Neuronal stem cell (in vitro differentiated cells): Measurements from ENCODE around the gene RNF6.

Experiments used
- DNase-seq: peaks from one replicate; pipeline ENCODE4 v3.0.0-alpha.2; 2013; ENCODE audit warnings: low spot score
- H2AFZ ChIP-seq: one replicate; pipeline ENCODE4 v1.6.1; 2013; ENCODE audit warnings: mild to moderate bottlenecking, low read length, inconsistent platforms
- H2AK5ac ChIP-seq: 2 replicates; pipeline ENCODE4 v1.6.1; 2013; ENCODE audit warnings: low read depth, mild to moderate bottlenecking, inconsistent platforms, low read length, moderate library complexity, mixed read lengths
- H2BK120ac ChIP-seq: 2 replicates; pipeline ENCODE4 v1.6.1; 2013; ENCODE audit warnings: low read depth, mild to moderate bottlenecking, inconsistent platforms, low read length, moderate library complexity, mixed read lengths
- H2BK12ac ChIP-seq: one replicate; pipeline ENCODE4 v1.6.1; 2013; ENCODE audit warnings: low read length, inconsistent platforms
- H2BK15ac ChIP-seq: 2 replicates; pipeline ENCODE4 v1.6.1; 2013; ENCODE audit warnings: mild to moderate bottlenecking, low read length, inconsistent platforms, mixed read lengths
- H2BK5ac ChIP-seq: one replicate; pipeline ENCODE4 v1.6.1; 2013; ENCODE audit warnings: inconsistent platforms, mild to moderate bottlenecking, low read length, moderate library complexity
- H3K14ac ChIP-seq: one replicate; pipeline ENCODE4 v1.6.1; 2013; ENCODE audit warnings: low read length, inconsistent platforms
- H3K18ac ChIP-seq: 2 replicates; pipeline ENCODE4 v1.6.1; 2013; ENCODE audit warnings: low read length, inconsistent platforms
- H3K23ac ChIP-seq: 2 replicates; pipeline ENCODE4 v1.6.1; 2013; ENCODE audit warnings: low read depth, mild to moderate bottlenecking, mixed read lengths, low read length, inconsistent platforms; ENCODE audit not compliant: poor library complexity
- H3K27ac ChIP-seq: replicated peaks from 3 replicates; pipeline ENCODE4 v1.5.1; 2013; ENCODE audit warnings: low read length, inconsistent platforms
- H3K27me3 ChIP-seq, 3 experiments: 2 replicates each; pipeline ENCODE4 v1.6.1; 2013; ENCODE audit warnings: low read length in 3 of 3, mild to moderate bottlenecking in 2 of 3, inconsistent platforms in 1 of 3, low read depth in 1 of 3, mixed read lengths in 1 of 3, moderate library complexity in 1 of 3; ENCODE audit not compliant: control insufficient read depth in 3 of 3, insufficient read depth in 3 of 3
- H3K36me3 ChIP-seq, 2 donors: replicated peaks in 1 of 2; 2 replicates each; pipeline ENCODE4 v1.6.1; 2013; ENCODE audit warnings: low read length in 2 of 2; ENCODE audit not compliant: control insufficient read depth in 2 of 2, insufficient read depth in 2 of 2
- H3K4ac ChIP-seq: 2 replicates; pipeline ENCODE4 v1.6.1; 2013; ENCODE audit warnings: inconsistent platforms, mild to moderate bottlenecking, low read length, moderate library complexity
- H3K4me1 ChIP-seq, 2 donors: 1 replicate in 1 of 2; 2 replicates in 1 of 2; pipeline ENCODE4 v1.6.1; 2013; ENCODE audit warnings: low read length in 2 of 2, low read depth in 1 of 2; ENCODE audit not compliant: control insufficient read depth in 2 of 2, insufficient read depth in 1 of 2
- H3K4me2 ChIP-seq: one replicate; pipeline ENCODE4 v1.6.1; 2013; ENCODE audit warnings: mild to moderate bottlenecking, low read length, inconsistent platforms; ENCODE audit not compliant: insufficient read depth, poor library complexity, severe bottlenecking
- H3K4me3 ChIP-seq, 2 donors: 2 replicates each; pipeline ENCODE4 v1.5.1; 2013; ENCODE audit warnings: low read length in 2 of 2, mild to moderate bottlenecking in 2 of 2, inconsistent platforms in 1 of 2, moderate library complexity in 1 of 2
- H3K79me1 ChIP-seq: one replicate; pipeline ENCODE4 v1.6.1; 2013; ENCODE audit warnings: low read depth, mild to moderate bottlenecking, inconsistent platforms, low read length, moderate library complexity
- H3K9ac ChIP-seq: one replicate; pipeline ENCODE4 v1.6.1; 2013; ENCODE audit warnings: mild to moderate bottlenecking, low read depth, low read length, inconsistent platforms; ENCODE audit not compliant: poor library complexity
- H3K9me3 ChIP-seq, 2 donors: replicated peaks in 1 of 2; 2 replicates each; pipeline versions ENCODE3 to v1.6.1; 2013; ENCODE audit warnings: low read length in 2 of 2, mild to moderate bottlenecking in 2 of 2, inconsistent platforms in 1 of 2, low read depth in 1 of 2, mixed read lengths in 1 of 2, moderate library complexity in 1 of 2; ENCODE audit not compliant: control insufficient read depth in 2 of 2, insufficient read depth in 1 of 2
- H4K8ac ChIP-seq: one replicate; pipeline ENCODE4 v1.6.1; 2013; ENCODE audit warnings: low read depth, mild to moderate bottlenecking, inconsistent platforms, low read length, moderate library complexity
- H4K91ac ChIP-seq: one replicate; pipeline ENCODE4 v1.6.1; 2013; ENCODE audit warnings: low read length, low read depth, mild to moderate bottlenecking, inconsistent platforms; ENCODE audit not compliant: poor library complexity
- WGBS, 2 donors: extraction: QIAGEN DNeasy Blood & Tissue Kit; methylation state at CpG; one replicate each; pipeline ENCODE4 v1.1.7; 2013; ENCODE audit warnings: missing lambda C conversion rate in 2 of 2, mixed read lengths in 1 of 2; ENCODE audit not compliant: insufficient read length in 2 of 2, insufficient replicate concordance in 1 of 2; ENCODE audit errors: extremely low coverage in 2 of 2; 5-methylcytosine and 5-hydroxymethylcytosine counted together

RNF6 gene

DNA sequence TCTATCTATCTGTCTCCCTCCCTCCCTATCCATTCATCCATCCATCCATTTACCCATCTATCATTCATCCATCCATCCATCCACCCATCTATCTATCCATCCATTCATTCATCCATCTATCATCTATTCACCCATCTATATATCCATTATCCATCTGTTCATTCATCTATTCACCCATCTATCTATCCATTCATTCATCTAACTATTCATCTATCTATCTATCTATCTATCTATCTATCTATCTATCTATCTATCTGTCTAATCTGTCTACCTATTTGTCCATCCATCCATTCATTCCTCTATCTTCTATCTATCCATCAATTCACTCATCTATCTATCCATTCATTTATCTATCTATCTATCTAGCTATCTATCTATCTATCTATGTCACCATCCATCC is 27.4 kb upstream of the RNF6 start:
- Histone ChIP-seq H3K4me1 (no peaks in the 10 kb centered on the region), H3K4me3 (no peak overlapping the region), H3K9ac (no peak overlapping the region), H2BK120ac (no peak overlapping the region), H3K14ac (no peak overlapping the region), H2AFZ (no peak overlapping the region), H3K23ac (no peak overlapping the region), H3K27ac (no peak overlapping the region), H3K18ac (no peak overlapping the region), H2AK5ac (no peak overlapping the region), H3K9me3 (no peaks in the 10 kb centered on the region), H3K79me1 (no peaks in the 10 kb centered on the region), H4K91ac (no peak overlapping the region), H3K4me2 (no peak overlapping the region), H3K4ac (no peak overlapping the region), H2BK15ac (no peak overlapping the region), H3K27me3 (peaks cover 0 to 44% (median 0%) of the 10 kb centered on the region in 3 experiments), H3K36me3 (no peaks in the 10 kb centered on the region), H4K8ac (no peak overlapping the region), H2BK5ac (no peak overlapping the region), H2BK12ac (no peak overlapping the region)
- DNase-seq: no peak

DNA sequence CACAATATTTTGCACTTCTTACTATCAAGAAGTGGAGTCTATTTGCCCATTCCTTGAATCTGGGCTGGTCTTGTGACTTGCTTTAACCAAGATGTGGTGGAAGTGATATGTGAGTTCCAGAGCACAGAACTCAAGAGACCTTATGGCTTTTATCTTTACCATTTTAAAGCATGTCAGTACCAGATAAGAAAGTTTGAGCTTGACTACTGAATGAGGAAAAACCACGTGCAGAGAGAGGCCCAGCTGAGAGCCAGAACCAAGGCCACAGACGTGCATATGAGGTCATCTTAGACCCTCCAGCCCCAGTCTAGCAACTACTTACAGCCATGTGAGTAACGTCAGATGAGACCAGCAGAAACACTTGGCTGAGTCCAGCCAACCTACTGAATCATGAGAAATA is 25.5 kb upstream of the RNF6 start:
- DNase-seq: no peak

DNA sequence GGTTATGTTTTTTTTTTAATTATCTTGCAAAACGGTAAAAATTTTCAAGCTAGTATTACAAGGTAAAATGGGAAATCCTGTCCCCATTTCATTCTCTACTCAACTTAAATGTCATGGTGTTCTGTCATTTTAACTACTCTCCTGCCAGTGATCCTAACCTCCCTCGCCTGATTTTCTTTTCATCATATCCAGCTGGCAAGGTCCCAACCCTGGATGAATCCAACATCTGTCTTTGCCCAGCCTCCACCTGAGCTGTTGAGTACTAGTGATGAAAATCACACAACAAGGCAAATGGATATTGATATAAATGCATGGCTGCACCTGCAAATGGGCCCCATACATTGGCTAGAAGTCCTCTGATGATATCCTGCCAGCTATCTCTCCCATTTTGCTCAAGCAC is 24.9 kb upstream of the RNF6 start:
- Histone ChIP-seq H4K8ac (no peak overlapping the region), H2BK5ac (no peak overlapping the region), H3K27ac (no peak overlapping the region), H3K9me3 (no peaks in the 10 kb centered on the region), H2AK5ac (no peak overlapping the region), H3K23ac (no peak overlapping the region), H3K4me1 (no peaks in the 10 kb centered on the region), H2BK120ac (no peak overlapping the region), H3K27me3 (peaks cover 0 to 44% (median 0%) of the 10 kb centered on the region in 3 experiments), H4K91ac (no peak overlapping the region), H3K79me1 (no peaks in the 10 kb centered on the region), H2BK12ac (no peak overlapping the region), H3K14ac (no peak overlapping the region), H2BK15ac (no peak overlapping the region), H2AFZ (no peak overlapping the region), H3K36me3 (no peaks in the 10 kb centered on the region), H3K4me2 (no peak overlapping the region), H3K4me3 (no peak overlapping the region), H3K18ac (no peak overlapping the region), H3K4ac (no peak overlapping the region), H3K9ac (no peak overlapping the region)
- WGBS, 2 donors: no CpG with 5 or more reads among the region's 2 CpGs
- no peak for DNase-seq

More for the DNA sequence above, 25.5 kb upstream of the RNF6 start:
- Histone ChIP-seq H2BK5ac (no peak overlapping the region), H3K27ac (no peak overlapping the region), H3K27me3 (peaks cover 0 to 44% (median 0%) of the 10 kb centered on the region in 3 experiments), H3K4me2 (no peak overlapping the region), H2BK120ac (no peak overlapping the region), H3K9me3 (no peaks in the 10 kb centered on the region), H3K4me3 (no peak overlapping the region), H4K91ac (no peak overlapping the region), H2AK5ac (no peak overlapping the region), H3K4ac (no peak overlapping the region), H3K4me1 (no peaks in the 10 kb centered on the region), H3K23ac (no peak overlapping the region), H2BK12ac (no peak overlapping the region), H3K36me3 (no peaks in the 10 kb centered on the region), H3K79me1 (no peaks in the 10 kb centered on the region), H2BK15ac (no peak overlapping the region), H3K9ac (no peak overlapping the region), H3K14ac (no peak overlapping the region), H4K8ac (no peak overlapping the region), H3K18ac (no peak overlapping the region), H2AFZ (no peak overlapping the region)
- no CpG with 5 or more reads among the region's 3 CpGs for WGBS, 2 donors

DNA sequence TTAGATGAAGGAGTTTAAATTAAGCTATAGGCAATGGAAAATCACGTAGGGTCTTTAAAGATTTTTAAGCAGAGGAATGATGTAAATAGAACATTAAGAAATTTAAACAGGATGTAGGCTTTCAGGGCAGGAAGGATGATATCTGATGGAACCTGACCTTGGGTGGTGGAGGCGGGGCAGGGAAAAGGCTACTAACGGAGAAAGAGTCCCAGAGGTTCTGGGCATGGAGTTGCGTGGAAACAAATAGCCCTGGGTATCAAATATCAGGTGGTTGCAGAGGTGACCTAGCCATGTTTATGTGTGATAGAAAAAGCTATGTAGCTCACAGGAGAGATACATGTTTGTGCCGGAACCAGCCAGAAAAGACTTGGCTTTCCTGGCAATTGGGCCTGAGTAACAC is 24.0 kb upstream of the RNF6 start:
- Histone ChIP-seq H3K18ac (no peak overlapping the region), H3K79me1 (no peaks in the 10 kb centered on the region), H2BK120ac (no peak overlapping the region), H2BK15ac (no peak overlapping the region), H3K9me3 (no peaks in the 10 kb centered on the region), H3K27me3 (peaks cover 0 to 37% (median 0%) of the 10 kb centered on the region in 3 experiments), H3K27ac (no peak overlapping the region), H2AK5ac (no peak overlapping the region), H2AFZ (no peak overlapping the region), H3K4me3 (no peak overlapping the region), H3K9ac (no peak overlapping the region), H3K14ac (no peak overlapping the region), H3K4me1 (no peaks in the 10 kb centered on the region), H3K4me2 (no peak overlapping the region), H2BK5ac (no peak overlapping the region), H4K8ac (no peak overlapping the region), H3K23ac (no peak overlapping the region), H2BK12ac (no peak overlapping the region), H4K91ac (no peak overlapping the region), H3K36me3 (no peaks in the 10 kb centered on the region), H3K4ac (no peak overlapping the region)
- DNase-seq: no peak
- WGBS, 2 donors: no CpG with 5 or more reads among the region's 5 CpGs
